Measurements from ENCODE around the gene UNC5C. TPM values are rescaled to one million over a fixed set of nuclear protein-coding genes. Genes with fewer than 3 reads are reported as not detected.

UNC5C gene
- polyA plus RNA-seq, 1 of the 3 experiments (the other 2 are of a cell fraction), result 3.3 TPM

- no peak overlapping the region for H3K4me2 ChIP-seq
- ChIA-PET CTCF (interaction anchor here (0.6 to 0.9 kb wide), 3 partner anchors 12 to 752 kb away, joined by 3 read pairs; no protein-coding TSS in a partner anchor), POLR2A (no interaction called here)
- H3K79me2 ChIP-seq (ENCODE audit: insufficient read depth), result no peaks in the 10 kb centered on the region
- H3K4me1 ChIP-seq (ENCODE audit: control insufficient read depth in 1 of 2, insufficient read depth in 2 of 2, low read depth in 1 of 2, low read length in 1 of 2), result peaks cover 0 to 18% of the 10 kb centered on the region in 2 experiments; a peak in 2 of 4 replicates
- no peak overlapping the region for H3K9ac ChIP-seq
- TF ChIP-seq NRF1 (IDR thresholded peaks at IDR 0.05; ENCODE audit: low read depth, low read length) (no peak), TCF12 (IDR thresholded peaks at IDR 0.05) (no peak), YY1 (IDR thresholded peaks at IDR 0.05; ENCODE audit: low read depth) (no peak)
- H3K9me2 ChIP-seq, result no peaks in the 10 kb centered on the region
- peaks cover 0 to 3% of the 10 kb centered on the region in 2 experiments for H3K36me3 ChIP-seq (replicated peaks in 1 of 2; ENCODE audit: control insufficient read depth in 1 of 2, insufficient read depth in 2 of 2, low read length in 1 of 2)
- H3K4me3 ChIP-seq (ENCODE audit: low read depth in 2 of 2, low read length in 1 of 2), result no peak overlapping the region
- no peaks in the 10 kb centered on the region for H3K27me3 ChIP-seq (ENCODE audit: insufficient read depth)
- 100% methylated on average over 2 of the region's 2 CpGs for WGBS (ENCODE audit: low lambda C conversion rate)
- no peak overlapping the region for H2AFZ ChIP-seq (ENCODE audit: low read depth)
- H4K20me1 ChIP-seq (ENCODE audit: insufficient read depth), result no peaks in the 10 kb centered on the region
- no peak for DNase-seq
- H3K27ac ChIP-seq (ENCODE audit: low read depth in 2 of 2, low read length in 1 of 2), result no peak overlapping the region; a peak in 1 of 4 replicates
- no peaks in the 10 kb centered on the region for H3K9me3 ChIP-seq
- peaks cover 6% of the 10 kb centered on the region for H3F3A ChIP-seq (replicated peaks; ENCODE audit: insufficient read depth)
Measured at GRCh38 chr4:95158626-95159025, 390.1 kb downstream of the UNC5C start.

GRCh38 chr4:95158045-95158444 lies 390.7 kb downstream of the UNC5C start:
- H3K27me3 ChIP-seq (ENCODE audit: insufficient read depth), result no peaks in the 10 kb centered on the region
- peaks cover 0 to 21% of the 10 kb centered on the region in 2 experiments; a peak in 2 of 4 replicates for H3K4me1 ChIP-seq (ENCODE audit: control insufficient read depth in 1 of 2, insufficient read depth in 2 of 2, low read depth in 1 of 2, low read length in 1 of 2)
- H3K36me3 ChIP-seq (replicated peaks in 1 of 2; ENCODE audit: control insufficient read depth in 1 of 2, insufficient read depth in 2 of 2, low read length in 1 of 2), result peaks cover 0 to 3% of the 10 kb centered on the region in 2 experiments
- no peaks in the 10 kb centered on the region for H4K20me1 ChIP-seq (ENCODE audit: insufficient read depth)
- H3K4me2 ChIP-seq, result no peak overlapping the region
- POLR2A ChIA-PET, result no interaction called here
- H3K9me3 ChIP-seq, result no peaks in the 10 kb centered on the region
- H2AFZ ChIP-seq (ENCODE audit: low read depth), result no peak overlapping the region
- TF ChIP-seq GATA2 (CRISPR knock-in tag; IDR thresholded peaks at IDR 0.05) (no peak), NFIC (IDR thresholded peaks at IDR 0.05; ENCODE audit: borderline replicate concordance) (no peak), RAD21 (IDR thresholded peaks at IDR 0.05; ENCODE audit: low read length) (no peak), USF1 (IDR thresholded peaks at IDR 0.05; ENCODE audit: borderline replicate concordance, low read depth) (no peak), SIN3A (IDR thresholded peaks at IDR 0.05; ENCODE audit: borderline replicate concordance, low read depth, low read length) (no peak), SMC3 (IDR thresholded peaks at IDR 0.05; ENCODE audit: low read depth, low read length) (no peak)
- no peak overlapping the region for H3K4me3 ChIP-seq (ENCODE audit: low read depth in 2 of 2, low read length in 1 of 2)
- no peak overlapping the region; a peak in 1 of 4 replicates for H3K27ac ChIP-seq (ENCODE audit: low read depth in 2 of 2, low read length in 1 of 2)
- H3K9ac ChIP-seq, result no peak overlapping the region
- no peak for DNase-seq
- H3K9me2 ChIP-seq, result no peaks in the 10 kb centered on the region
- peaks cover 6% of the 10 kb centered on the region for H3F3A ChIP-seq (replicated peaks; ENCODE audit: insufficient read depth)
- CTCF ChIA-PET, result interaction anchor here (0.6 to 4.9 kb wide), 3 partner anchors 9 to 751 kb away, joined by 3 to 29 read pairs (median 3); no protein-coding TSS in a partner anchor
- no peaks in the 10 kb centered on the region for H3K79me2 ChIP-seq (ENCODE audit: insufficient read depth)
- 90% methylated on average over 2 of the region's 2 CpGs for WGBS (ENCODE audit: low lambda C conversion rate)

- Histone ChIP-seq H3F3A (replicated peaks; ENCODE audit: insufficient read depth) (peaks cover 6% of the 10 kb centered on the region), H3K36me3 (replicated peaks in 1 of 2; ENCODE audit: control insufficient read depth in 1 of 2, insufficient read depth in 2 of 2, low read length in 1 of 2) (no peaks in the 10 kb centered on the region)
Measured at GRCh38 chr4:95157596-95157995, 391.2 kb downstream of the UNC5C start.

More at GRCh38 chr4:95157596-95157995, 391.2 kb downstream of the UNC5C start:
- Histone ChIP-seq H3K4me3 (ENCODE audit: low read depth in 2 of 2, low read length in 1 of 2) (no peak overlapping the region), H3K27me3 (ENCODE audit: insufficient read depth) (no peaks in the 10 kb centered on the region), H3K4me1 (ENCODE audit: control insufficient read depth in 1 of 2, insufficient read depth in 2 of 2, low read depth in 1 of 2, low read length in 1 of 2) (peaks cover 0 to 23% of the 10 kb centered on the region in 2 experiments; a peak in 2 of 4 replicates), H3K27ac (ENCODE audit: low read depth in 2 of 2, low read length in 1 of 2) (no peak overlapping the region), H3K4me2 (no peak overlapping the region), H3K79me2 (ENCODE audit: insufficient read depth) (no peaks in the 10 kb centered on the region), H3K9me2 (no peaks in the 10 kb centered on the region), H3K9me3 (no peaks in the 10 kb centered on the region), H3K9ac (no peak overlapping the region), H4K20me1 (ENCODE audit: insufficient read depth) (no peaks in the 10 kb centered on the region), H2AFZ (ENCODE audit: low read depth) (no peak overlapping the region)
- no peak for DNase-seq
- CTCF ChIA-PET, result interaction anchor here (4.9 kb wide), 1 partner anchor 9 kb away, joined by 29 read pairs; no protein-coding TSS in a partner anchor
- no peak for TF ChIP-seq ZBTB33 (IDR thresholded peaks at IDR 0.05; ENCODE audit: borderline replicate concordance, low read depth)
- no peak for TF ChIP-seq TCF12 (IDR thresholded peaks at IDR 0.05)
- POLR2A ChIA-PET, result no interaction called here
